ENCODE results near the gene KCTD19. TPM values are rescaled to one million over a fixed set of nuclear protein-coding genes. Genes with fewer than 3 reads are reported as not detected.
"Not testable (repeated sequence)": the region's sequence is repeated elsewhere in the genome, so short reads cannot be mapped to it uniquely, and the experiment has no call there.

Gene KCTD19
- total RNA-seq = not detected

DNA sequence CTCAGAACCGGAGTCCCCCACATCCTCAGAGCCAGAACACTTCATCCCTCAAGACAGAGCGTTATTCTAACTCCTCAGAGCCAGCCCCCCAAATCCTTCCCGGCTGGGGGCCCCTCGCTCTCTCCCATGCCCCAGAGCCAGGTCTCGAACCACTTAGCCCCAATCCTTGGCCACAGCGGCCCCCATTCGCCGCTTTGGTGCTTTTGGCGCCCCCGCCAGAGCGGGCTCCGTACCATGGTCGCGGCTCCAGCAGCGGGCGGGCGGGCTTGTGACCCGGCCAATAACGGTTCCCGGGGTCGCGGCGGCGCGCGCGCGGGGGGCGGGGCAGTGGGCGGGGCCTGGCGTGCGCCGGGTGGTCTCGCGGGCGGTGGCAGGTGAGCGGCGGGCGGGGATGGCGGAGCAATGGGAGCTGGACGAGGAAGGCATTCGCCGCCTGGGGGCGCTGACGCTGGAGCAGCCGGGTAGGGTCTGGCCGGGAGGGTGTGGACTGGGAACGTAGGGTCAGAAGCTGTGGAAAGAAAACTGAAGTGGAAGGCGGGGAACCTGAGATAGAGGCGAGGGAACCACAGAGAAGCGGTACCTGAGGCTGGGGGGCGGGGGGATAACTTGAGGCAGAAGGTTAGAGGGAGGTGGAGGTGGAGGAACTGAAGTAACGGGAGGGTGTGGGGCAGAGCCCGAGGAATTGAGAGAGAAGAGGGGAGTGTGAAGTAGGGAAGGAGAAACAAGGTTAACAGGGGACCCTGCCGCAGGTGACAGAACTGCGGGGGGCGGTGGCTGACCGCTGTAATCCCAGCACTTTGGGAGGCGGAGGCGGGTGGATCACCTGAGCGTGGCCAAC lies at the start of gene KCTD19, which contains the start of gene LRRC36:
KCTD19 (minus strand) TSS at position 270 of the 838 bp plus-strand sequence; CDS start at position 236, 34 bp downstream.
LRRC36 (plus strand) TSS at position 344 of the 838 bp plus-strand sequence; CDS start at position 392, 48 bp downstream.
- DNase-seq (ENCODE audit: low spot score) = peak; percentile 47

DNA sequence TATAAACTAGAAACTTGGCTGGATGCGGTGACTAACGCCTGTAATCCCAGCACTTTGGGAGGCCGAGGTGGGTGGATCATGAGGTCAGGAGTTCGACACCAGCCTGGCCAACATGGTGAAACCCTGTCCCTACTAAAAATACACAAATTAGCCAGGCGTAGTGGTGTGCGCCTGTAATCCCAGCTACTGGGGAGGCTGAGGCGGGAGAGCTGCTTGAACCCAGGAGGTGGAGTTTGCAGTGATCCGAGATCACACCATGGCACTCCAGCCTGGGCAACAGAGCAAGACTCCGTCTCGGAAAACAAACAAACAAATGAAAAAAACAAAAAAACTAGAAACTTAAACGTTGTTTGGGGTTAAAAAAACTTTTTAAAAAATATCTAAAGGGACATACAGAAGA lies 49.5 kb upstream of the KCTD19 start:
- DNase-seq (ENCODE audit: low spot score) = not testable (repeated sequence)

DNA sequence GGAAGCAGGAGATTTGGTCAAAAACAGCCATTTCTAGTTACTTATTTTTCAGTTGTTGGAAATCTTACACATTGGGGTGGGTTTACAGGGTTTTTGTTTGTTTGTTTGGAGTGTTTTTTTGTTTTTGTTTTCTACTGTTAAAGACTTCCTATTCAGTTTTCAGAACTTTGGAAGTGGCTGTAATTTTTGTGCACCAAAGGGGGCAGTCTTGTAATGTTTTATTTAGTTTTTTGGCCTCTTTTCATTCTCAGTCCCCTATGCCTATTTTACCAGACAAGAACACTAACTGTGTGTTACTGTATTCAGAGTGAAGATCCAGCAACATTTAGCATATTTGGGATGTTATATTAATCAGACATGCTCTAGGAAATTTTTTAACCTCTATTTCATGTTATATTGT lies 46.1 kb upstream of the KCTD19 start:
- DNase-seq (ENCODE audit: low spot score) = no peak

DNA sequence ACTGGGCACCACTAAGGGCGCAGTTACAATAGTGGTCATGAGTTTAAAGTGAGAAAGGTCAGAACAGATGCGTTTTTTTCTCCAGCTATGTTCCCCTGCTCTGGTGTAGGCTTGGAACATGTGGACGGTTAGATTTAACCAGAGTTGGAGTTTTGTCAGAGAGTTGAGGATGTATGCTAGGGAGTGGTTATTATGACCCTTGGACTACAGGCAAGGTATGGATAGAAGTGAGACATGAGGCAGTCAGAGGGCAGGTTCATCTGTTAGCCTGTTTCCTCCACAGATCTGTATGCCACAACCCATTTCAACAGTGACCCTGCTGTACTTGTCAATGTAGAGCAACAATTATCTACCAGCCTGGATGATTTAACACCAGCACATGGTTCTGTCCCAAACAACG lies 44.1 kb upstream of the KCTD19 start:
- no peak for DNase-seq (ENCODE audit: low spot score)

DNA sequence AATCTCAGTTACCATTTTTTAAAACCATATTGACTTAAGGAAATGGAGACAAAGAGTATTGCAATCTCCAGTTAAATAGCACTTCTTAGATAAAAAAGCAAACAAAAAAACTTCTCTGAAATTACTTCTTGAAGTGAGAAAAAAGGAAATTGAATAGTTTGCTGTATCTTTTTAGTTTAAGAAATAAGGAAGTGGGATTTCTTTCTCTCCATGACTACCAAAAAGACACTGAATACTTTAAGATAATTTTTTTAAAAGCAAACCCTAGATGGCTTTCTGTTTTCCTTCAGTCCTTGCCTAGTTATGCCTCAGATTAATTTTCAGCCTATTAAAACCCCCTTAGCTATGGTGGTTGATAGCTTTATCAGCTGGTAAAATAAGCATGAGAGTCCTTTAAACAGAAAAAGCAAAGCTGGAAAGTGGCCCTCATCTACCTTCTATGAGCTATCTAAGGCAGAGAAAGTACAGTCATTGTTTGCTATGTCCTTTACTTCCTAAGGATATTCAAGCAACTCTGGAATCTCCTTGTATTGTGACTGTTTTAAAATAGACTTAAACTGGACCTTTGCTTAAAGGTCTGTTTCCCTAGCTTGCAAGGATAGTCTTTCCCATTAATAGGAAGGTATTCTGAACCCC lies 38.2 kb upstream of the KCTD19 start:
- DNase-seq (ENCODE audit: low spot score) = no peak

DNA sequence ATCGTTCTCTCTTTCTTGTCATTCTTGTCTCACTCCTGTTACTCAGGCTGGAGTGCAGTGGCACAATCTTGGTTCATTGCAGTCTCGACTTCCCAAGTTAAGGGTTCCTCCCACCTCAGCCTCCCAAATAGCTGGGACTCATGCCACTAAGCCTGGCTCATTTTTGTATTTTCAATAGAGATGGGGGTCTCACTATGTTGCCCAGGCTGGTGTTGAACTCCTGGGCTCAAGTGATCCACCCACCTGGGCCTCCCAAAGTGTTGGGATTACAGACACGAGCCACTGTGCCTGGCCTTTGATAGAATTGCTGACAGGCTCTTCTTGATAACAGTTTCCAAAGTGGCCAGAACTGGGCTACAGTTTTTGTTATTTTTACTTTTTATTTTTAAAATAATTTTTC lies 34.5 kb upstream of the KCTD19 start:
- DNase-seq (ENCODE audit: low spot score) = no peak

DNA sequence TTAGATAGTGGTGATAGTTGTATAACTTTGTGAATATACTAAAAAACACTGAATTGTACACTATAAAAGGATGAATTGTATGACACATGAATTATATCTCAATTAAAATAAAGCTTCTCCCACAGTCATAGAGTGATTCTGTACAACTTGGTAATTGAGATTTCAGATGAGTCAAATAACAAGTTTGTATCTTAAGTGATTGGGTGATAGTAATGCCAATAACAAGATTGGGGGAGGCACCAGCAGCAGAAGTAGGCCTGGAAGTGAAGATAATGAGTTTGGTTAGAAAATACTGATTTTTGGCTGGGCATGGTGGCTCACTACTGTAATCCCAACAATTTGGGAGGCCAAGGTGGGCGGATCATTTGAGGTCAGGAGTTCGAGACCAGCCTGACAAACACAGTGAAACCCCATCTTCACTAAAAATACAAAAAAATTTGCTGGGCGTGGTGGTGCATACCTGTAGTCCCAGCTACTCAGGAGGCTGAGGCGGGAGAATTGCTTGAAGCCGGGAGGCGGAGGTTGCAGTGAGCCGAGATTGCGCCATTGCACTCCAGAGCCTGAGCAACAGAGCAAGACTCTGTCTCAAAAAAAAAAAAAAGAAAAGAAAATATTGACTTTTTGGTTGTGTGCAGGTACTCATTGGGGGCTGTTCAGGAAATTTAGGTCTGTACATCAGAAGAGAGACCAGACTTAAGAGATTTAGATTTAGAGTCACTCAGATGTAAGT lies 33.2 kb upstream of the KCTD19 start:
- DNase-seq (ENCODE audit: low spot score) = not testable (repeated sequence)

DNA sequence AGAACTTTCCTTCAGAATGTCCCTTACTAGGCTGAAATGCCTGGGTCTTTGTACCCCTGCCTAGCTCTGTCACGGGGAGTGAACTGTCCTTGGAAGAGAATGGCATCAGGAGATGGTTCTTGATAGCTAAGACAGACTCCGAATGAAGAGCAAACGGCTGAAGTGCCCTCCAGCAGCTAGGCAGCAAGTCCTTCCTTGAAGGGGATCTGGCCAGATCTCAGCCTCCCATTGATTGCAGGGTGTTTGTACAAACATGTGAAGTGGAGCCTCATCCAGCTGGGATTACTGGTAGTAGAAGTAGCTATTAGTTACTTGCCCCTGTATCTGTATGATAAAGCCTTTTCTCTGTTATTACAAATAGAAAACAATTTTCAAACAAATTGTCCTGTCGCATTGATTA lies 31.0 kb upstream of the KCTD19 start:
- no peak for DNase-seq (ENCODE audit: low spot score)

DNA sequence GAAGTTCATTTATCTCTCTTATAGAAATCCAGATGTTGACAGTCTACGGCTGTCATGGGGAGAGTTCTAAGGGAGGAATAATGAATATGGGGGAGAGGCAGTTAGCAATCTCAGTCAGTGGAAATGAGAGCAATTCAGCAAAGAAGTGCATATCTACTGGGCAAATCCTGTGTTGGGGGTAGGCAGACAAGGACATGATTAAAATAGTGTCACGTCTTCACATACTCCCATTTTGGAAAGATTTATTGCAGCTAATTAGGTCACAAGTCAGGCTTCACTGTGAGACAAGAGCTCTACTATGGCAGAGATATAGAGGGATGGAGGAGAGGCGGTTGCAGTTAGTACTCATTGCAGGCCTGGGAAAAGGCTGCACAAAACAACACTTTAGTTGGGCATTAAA lies 29.9 kb upstream of the KCTD19 start:
- DNase-seq (ENCODE audit: low spot score) = no peak

DNA sequence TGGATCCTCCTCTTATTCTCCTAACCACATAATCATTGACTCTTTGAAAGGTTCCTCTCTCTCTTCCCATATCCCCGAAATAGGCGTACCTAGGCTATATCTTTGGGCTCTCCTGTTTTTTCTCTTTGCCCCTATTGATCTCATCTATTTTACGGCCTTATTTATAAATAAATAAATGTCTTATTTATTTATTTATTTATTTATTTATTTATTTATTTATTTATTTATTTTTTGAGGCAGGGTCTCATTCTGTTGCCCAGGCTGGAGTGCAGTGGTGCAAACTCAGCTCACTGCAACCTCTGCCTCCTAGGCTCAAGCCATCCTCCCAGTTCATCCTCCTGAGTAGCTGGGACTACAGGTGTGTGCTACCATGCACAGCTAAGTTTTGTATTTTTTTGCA lies 25.9 kb upstream of the KCTD19 start:
- DNase-seq (ENCODE audit: low spot score) = not testable (repeated sequence)

DNA sequence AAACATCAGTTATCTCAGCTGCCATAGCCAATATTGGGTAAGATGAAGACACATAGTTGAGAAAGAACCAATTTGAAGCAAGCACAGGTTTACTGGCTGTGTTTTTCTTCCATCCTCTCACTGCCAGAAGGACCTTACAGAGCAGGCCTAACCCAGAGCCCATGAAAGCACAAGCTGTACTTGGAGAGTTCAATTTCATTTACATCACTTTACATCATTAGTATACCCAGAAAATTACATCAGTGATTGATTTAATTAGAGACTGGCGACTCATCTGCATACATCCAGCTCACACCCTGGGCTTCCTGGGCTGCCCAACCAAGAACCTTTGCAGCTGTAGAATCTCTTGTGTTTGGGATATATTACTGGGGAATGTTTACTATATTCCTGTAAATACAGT lies 23.8 kb upstream of the KCTD19 start:
- no peak for DNase-seq (ENCODE audit: low spot score)

DNA sequence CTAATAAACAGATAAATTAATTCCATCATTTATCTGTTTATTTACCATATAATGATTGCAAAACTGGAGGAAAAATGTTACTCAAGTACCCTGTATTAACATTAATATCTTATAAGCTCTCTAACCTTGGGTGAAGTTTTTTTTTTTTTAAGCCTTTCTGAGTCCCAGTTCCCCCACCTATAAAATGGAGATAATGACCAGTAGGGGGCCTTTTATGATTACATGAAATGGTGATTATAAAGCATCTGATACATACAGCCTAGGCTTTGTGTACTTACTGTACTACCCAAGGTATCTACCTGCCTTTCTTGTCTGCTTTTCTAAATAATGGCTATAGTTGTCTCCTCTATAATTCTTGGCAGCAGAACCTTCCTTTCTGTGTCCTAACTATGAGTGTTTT lies 22.6 kb upstream of the KCTD19 start:
- no peak for DNase-seq (ENCODE audit: low spot score)

DNA sequence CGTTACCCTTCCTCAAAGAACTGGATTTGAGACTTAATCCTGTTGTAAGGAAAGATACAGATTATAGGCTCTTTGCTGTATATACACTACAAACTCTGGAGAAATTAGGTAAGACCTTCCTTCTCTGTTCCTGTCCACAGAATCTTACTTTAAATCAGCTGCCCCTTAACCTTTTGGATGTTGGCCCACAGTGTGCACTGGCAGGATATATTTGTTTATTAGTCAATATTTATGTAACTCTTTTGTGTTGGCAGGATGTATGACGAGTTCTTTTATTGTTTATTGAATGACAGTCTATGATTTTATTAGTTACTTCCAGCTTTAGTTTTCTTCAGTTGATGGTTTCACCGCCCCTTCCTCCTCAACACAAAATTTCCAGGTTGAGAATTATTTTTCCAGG lies 19.8 kb upstream of the KCTD19 start:
- DNase-seq (ENCODE audit: low spot score) = no peak

DNA sequence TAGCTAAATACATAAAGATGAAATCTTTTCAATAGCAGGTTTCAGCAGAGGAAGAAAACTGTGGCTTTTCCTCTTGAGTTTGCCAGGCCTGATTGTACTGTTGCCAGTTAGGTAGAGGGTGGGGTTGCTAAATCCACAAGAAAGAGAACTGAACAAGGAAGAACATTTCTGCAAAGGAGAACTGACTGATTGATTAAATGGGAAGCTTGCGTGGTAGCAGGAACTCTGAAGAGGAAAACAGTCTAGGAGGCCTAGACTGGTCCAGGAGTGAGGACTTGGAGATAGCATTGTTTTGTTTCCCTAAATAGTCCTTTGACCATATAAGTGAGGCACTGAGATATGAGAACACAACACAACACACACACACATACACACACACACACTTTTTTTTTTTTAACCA lies 18.9 kb upstream of the KCTD19 start:
- no peak for DNase-seq (ENCODE audit: low spot score)

DNA sequence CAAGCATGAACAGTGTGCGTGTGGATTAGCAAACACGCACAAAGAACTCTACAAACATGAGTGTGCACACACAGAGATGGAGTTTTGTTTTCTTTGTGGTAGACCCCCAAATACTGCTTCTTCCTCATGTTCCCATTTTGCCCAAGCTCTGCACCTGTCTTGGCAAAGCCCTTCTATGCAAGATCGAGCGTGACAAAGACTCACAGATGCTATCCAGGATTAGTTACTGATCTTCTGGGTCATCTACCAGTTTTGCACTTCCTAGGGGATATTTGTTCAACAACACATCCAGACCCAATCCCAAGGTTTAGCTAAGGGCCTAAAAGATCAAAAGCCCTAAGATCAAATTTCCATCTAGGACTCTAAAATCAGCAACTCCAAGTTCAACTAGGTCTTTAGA lies 16.1 kb upstream of the KCTD19 start:
- DNase-seq (ENCODE audit: low spot score) = no peak

DNA sequence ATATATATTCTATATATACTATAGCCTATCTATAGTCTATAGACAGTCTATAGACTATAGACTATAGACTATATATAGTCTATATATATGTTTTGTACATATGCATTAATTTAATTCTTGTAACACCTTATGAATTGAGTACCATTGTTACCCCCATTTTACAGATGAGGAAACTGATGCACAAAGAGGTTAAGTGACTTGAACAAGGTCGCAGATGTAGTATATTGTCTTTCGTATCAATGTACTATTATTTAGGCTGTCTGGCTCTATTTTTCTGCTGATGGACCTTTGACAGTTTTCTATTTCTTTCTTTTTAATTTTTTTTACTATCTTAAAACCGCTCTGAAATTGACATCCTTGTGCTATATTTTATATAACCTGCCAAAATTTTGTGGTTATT lies 14.7 kb upstream of the KCTD19 start:
- no peak for DNase-seq (ENCODE audit: low spot score)

DNA sequence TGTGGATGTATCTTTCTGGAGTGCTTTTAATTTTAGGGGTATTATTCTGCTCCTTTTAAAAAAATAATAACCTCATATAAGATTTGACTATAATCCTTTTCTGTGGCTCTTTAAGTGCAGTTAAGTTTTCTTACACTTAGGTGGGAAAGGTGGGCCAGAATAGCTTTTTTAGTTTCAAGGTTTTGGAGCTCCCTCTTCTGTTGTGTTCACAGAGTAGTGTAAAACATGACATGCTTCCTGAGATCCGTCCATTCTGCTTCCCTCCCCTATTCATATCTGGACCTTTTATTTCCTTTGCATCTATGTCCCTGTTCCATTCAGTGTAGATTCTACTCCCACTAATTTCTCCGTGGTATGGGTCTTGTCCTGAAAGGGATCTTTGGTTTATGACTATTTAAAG lies 12.9 kb upstream of the KCTD19 start:
- DNase-seq (ENCODE audit: low spot score) = no peak

DNA sequence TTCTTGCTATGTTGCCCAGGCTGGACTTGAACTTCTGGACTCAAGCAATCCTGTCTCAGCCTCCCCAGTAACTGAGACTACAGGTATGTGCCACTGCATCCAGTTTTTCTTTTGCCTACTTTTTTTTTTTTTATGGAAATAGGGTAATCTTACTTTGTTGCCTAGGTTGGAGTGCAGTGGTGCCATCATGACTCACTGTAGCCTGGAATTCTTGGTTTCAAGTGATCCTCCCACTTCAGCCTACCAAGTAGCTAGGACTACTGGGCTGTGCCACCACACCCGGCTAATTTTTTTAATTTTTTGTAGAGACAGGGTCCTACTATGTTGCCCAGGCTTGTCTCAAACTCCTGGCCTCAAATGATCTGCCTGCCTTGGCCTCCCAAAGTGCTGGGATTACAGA lies 10.1 kb upstream of the KCTD19 start:
- DNase-seq (ENCODE audit: low spot score) = no peak

DNA sequence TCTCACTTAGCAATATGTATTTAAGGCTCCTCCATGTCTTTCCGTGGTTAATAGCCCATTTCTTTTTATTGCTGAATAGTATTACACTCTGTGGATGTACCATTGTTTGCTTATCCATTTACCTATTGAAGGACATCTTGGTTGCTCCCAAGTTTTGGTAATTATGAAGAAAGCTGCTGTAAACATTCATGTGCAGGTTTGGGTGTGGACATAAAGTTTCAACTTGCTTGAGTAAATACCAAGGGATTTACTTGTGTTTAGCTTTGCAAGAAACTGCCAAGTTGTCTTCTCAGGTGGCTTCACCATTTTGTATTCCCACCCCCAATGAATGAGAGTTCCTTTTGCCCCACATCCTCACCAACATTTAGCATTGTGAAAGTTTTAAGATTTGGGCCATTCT lies 9.6 kb upstream of the KCTD19 start:
- DNase-seq (ENCODE audit: low spot score) = no peak

DNA sequence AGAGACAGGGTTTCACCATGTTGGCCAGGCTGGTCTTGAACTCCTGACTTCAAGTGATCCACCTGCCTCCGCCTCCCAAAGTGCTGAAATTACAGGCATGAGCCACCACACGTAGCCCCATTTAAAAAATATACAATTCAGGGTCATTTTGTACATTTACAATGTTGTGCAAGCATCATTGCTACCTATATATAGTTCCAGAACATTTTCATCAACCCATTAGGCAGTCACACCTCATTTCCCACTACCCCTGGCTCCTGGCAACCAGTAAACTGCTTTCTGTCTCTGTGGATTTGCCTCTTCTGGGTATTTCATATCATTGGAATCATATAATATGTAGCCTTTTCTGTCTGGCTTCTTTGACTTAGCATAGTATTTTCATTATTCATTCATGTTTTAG lies 6.8 kb upstream of the KCTD19 start:
- DNase-seq (ENCODE audit: low spot score) = no peak

DNA sequence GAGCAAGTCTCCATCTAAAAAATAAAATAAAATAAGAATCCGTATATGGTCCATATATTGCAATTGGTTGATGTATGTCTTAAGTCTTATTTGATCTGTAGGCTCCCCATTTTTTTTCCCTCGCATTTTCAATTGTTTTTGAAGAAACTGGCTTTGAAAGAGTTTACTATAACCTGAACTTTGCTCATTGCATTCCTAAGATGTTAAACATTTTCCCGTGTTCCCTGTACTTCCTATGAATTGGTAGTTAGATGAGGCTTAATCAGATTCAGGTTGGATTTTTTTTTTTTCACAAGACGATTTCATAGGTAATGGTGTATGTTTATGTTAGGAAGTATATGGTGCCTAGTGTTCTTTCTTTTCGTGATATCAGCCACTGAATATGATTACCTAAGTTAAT lies 3.4 kb upstream of the KCTD19 start:
- no peak for DNase-seq (ENCODE audit: low spot score)

DNA sequence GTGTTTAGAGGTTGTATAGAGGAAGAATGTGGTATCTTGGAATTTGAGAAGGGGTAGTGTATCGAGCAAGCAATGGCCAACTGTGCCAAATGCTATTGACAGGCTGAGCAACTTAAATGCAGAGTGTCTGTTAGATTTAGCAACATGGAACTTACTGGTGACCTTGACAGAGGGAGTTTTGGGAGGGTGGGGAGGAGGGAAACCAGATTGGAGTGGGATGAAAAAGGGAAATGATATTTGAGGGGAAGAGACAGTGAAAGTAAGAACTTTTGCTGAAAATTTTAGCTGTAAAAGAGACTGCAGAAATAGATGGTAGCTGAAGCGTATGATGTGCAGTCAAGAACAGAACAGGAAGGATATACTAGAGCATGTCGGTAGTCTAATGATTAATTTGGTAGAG lies 1.2 kb upstream of the KCTD19 start:
- DNase-seq (ENCODE audit: low spot score) = no peak

DNA sequence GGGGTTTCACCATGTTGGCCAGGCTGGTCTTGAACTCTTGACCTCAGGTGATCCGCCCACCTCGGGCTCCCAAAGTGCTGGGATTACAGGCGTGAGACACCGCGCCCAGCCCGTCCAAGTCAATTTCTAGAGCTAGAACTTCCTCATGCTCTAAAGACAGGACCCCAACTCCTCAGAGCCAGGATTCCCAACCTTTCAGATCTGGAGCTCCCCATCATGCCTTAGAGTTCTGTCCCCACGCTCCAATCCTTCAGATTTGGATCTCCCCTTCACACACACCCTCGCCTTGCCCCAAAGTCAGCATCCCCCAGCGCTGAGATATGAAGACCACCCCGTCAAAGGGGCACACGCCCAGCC lies 448 bp downstream of the KCTD19 start:
- DNase-seq (ENCODE audit: low spot score) = no peak

Data from ureter (tissue), 1 donor.